NCI-H460 (cell line): Measurements from ENCODE around the gene DDX59. TPM values are rescaled to one million over a fixed set of nuclear protein-coding genes. Genes with fewer than 3 reads are reported as not detected.

Experiments used
- DNase-seq: peaks from one replicate; pipeline ENCODE4 v3.0.0-alpha.2; 2016; ENCODE audit warnings: low read depth; ENCODE audit errors: extremely low read depth
- total RNA-seq: library from RNA; depleted of rRNA; stranded (reverse); fragments of >200 nt; shearing (Covaris generic); gene quantifications from 2 replicates; pipeline ENCODE4 v1.2.3, GENCODE V29; 2014

DDX59 gene
- total RNA-seq, 1 experiment from 2014 or later = 54.2 TPM

DNA sequence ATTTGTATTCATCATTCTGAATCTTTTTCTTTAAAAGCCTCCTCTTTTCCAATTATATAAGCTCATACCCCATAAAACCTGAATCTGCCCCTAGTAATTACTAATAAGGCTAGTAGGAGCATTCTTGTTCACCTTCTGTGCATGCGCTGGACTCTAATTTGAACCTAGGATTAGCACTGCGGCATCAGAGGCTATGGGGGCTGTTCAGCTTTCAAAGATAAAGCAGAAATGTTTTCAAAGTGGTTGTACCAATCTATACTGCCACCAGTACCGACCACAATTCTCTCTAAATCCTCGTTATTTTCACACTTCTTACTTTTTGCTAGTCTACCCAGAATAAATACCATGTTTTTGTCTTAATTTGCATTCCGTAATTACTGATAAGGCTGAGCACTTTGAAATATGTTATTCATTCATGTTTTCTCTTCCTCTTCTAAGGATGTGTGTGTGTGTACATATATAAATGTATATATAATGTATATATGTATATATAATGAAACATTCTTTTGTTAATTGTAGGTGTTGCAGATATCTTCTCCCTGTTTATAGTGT lies 1.6 kb upstream of the DDX59 start:
- DNase-seq = no peak

DNA sequence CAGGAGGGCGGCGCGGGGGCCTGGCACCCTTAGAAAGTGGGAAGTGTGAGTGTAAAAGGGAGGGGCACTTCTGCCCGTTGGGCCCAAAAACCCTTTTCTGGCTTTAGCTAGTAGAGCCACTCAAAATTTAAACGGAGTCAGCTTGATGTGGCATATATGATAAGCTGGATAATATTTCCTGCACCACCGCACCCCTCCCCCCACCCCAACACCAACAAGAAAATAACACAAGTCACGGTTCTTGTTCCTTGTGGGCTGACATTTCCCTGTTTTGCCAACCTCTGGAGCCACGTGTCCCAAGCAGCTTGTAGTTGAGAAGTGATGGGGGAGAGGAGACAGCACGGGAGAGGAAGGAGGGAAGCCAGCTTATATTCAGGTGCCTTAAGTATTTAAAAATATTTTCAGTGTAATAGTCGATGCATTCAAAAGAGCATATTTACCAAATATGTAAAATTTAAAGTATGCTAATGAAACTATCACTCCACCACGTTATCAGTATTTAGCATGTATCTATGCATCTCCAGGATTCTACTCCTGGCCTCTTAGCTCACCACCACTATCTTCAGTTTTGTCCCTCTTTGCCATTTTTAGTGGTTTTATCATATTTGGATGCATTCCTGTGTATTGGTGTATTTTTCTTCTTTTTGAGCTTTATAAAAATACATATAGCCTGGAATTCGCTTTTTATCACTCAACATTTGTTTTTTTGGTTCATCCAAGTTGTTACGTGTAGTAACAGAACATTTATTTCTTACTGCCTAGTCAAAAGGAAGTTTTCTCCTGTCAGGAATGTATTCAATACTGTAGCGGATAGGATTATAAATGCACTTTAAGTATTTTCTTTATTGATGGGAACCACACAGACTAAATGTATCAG lies 773 bp upstream of the DDX59 start:
- DNase-seq = peak; percentile 84

DNA sequence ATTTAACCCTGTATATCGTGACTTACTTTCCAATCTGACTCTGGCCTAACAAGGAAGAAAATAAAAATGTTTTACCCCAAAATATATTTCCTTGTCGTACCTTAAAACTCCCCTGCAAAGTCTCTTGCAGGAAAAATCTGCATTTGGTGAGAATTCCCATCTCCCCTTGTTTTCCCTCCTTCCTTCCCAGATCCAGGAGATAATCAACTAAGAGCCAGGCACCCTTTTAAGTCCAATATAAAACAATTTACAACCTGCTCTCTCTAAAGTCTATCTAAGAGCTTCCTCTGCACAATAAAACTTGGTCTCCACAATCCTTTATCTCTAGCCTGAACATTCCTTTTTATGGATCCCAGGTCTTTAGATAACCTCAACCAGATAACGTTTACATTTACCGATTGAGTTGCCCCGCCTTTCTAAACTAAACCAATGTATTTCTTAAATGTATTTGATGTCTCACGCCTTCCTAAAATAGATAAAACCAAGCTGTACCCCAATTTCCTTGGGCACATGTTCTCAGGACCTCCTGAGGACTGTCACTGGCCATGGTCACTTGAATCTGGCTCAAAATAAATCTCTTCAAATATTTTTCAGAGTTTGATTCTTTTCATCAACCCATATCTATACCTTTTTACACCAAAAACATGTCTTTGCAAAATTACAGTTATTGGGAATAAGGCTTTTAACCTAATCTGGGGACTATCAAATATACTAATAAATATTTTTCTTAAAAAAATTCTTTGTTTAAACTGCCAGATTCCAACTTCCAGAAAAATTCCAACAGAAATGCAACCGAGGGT lies 993 bp downstream of the DDX59 start:
- DNase-seq = no peak

DNA sequence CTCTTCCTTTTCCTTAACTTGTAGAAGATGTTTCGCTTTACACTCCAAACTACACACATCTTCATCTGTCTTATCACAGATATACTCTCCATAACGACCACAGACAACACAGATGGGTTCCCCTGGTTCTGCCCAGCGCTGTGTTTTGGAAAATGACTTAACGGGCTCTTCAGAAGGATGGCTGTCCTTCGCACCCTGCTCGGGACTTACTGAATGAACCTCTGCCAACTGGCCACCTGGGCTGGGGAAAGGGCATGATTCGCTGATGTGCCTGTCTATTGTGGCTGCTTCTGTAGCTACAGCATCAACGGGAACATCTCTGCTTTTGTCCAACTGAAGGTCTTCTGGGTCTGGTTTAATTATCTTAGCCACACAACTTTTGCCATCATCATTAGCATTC lies 3.4 kb downstream of the DDX59 start:
- DNase-seq = no peak

DNA sequence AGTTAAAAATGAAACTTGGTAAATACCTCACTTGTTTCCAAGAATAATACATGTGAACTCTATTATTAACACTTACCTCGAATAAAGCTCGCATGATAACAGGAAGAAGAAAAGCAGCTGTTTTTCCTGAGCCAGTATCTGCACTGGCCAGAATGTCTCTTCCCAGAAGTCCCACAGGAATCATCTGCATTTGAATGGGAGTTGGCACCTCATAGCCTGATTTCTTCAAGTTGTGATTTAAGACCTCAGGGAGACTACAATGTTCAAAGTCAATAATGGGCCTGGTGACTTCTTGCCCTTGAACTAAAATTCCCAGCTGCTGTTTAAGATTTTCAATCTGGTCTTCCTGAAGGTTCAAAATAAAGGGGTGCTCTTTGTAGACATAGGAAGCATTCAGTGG lies 3.8 kb downstream of the DDX59 start:
- DNase-seq = no peak

DNA sequence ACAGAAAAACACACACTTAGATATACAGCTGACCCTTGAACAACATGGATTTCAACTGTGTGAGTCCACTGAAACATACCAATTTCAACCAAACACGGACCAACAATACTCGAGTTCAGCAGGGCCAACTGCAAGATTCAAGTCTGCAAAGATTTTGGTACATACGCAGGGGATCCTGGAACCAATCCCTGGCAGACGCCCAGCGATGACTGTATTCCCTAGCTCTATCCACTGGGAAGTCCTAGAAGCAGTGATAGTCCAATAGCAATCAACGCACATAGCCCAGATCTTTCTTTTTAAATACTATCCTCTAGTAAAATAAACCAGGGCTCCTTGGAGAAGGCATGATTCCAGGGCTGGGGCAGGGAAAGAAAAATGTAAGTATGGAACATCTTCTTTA lies 9.0 kb downstream of the DDX59 start:
- DNase-seq = no peak

DNA sequence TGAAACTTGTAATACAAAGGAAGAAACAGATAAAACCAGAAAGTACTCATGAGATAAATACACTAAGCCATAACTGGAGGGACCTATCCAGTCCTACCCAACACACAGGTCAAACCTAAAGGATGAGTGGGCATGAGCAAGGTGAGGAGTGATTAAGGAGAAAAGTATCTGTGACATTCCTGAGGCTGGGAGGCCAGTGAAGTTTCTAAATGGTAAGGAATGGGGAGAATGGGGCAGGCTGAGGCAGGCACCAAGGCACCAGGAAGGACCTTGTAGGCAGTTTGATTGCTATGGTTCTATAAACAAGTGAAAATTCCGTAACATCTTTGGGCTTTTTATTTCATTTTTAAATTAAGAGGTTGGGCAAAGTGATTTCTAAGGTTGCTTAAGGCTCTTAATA lies 10.4 kb downstream of the DDX59 start:
- no peak for DNase-seq

DNA sequence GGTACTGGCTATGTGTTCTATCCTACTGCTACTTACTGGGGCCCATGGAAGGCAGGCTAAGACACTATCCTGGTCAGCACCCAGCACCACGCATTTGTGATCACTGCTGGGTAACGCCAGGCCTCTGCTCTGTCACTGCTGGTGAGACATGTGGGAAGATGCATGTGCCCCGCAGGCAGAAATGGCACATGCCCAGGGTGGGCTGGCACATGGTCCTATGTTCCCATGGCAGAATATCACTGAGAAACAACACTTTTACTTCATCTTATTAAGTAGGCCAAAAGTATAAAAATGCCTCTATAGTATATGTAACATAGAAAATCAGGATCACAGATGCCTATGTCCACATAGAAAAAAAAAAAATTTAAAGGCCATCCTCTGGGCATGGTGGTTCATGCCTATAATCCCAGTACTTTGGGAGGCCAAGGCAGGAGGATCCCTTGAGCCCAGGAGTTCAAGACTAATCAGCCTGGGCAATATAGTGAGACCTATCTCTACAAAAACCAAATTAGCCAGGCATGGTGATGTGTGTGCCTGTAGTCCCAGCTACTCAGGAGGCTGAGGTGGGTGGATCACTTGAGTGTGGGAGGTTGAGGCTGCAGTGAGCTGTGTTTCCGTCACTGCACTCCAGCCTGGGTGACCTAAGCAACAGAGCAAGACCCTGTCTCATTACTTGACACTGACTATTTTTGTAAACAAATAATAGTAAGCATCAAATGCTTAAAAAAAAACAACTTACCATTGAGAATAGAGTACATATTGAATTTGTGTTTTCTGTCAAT lies 11.5 kb downstream of the DDX59 start:
- DNase-seq = no peak

DNA sequence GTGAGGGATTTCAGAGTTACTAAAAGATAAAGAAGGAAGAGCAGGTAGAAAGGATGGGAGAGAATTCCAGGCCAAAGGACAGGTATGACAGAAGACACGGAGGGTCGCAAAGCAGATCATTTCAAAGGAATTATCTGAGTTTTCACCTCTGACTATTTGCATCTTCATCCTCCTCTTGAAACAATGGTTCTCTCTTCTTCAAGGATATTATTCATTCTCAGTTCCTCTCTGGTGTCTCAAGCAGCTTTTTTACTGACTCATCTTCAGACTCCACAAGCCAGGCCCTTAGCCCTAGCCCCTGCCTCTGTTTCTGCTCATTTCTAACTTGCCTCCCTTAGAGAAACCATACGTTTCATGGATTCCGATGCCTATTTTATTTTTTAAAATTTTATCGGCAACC lies 15.0 kb downstream of the DDX59 start:
- no peak for DNase-seq

DNA sequence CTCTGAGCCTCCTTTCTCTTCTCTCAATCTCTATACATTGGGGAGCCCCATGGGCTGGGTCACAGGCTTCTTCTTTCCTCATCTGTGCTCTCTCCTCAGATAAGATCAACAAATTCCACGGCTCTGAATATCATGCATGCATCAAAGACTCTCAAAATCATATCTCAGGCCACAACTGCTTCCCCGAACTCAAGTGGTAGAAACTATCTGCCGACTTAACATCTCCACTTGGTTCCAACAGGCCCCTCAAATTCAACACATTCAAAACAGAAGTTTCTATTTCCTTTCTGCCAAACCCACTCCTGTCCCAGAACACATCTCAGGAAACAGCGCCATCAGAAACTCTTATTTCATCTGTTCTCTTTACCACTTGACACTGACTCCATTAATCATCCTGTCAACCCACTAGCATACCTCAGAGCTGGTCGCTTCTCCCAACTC lies 16.7 kb downstream of the DDX59 start:
- DNase-seq = no peak

DNA sequence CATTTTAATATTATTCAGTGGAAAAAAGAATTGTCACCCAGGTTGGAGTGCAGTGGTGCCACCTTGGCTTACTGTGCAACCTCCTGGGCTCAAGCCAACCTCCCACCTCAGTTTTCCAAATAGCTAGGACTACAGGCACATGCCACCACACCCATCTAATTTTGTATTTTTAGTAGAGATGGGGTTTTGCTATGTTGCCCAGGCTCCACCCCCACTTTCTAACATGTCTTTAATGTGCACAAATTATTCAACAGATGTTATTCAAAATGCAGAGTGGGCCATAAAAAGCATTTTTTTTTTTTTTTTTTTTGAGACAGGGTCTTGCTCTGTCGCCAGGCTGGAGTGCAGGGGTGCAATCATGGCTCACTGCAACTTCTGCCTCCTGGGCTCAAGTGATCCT lies 17.3 kb downstream of the DDX59 start:
- DNase-seq = no peak

DNA sequence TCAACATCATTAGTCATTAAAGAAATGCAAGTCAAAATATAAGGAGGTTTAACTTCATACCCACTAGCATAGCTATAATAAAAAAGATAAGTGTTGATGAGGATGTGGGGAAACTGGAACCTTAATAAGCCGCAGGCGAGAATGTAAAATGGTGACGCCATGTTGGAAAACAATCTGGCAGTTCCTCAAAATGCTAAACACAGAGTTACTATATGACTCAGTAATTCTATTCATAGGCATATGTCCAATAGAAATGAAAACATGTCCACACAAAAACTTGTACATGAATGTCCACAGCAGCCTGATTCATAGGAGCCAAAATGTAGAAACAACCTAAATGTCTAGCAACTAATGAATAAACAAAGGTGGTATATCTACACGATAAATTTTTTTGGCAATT lies 23.2 kb downstream of the DDX59 start:
- no peak for DNase-seq

DNA sequence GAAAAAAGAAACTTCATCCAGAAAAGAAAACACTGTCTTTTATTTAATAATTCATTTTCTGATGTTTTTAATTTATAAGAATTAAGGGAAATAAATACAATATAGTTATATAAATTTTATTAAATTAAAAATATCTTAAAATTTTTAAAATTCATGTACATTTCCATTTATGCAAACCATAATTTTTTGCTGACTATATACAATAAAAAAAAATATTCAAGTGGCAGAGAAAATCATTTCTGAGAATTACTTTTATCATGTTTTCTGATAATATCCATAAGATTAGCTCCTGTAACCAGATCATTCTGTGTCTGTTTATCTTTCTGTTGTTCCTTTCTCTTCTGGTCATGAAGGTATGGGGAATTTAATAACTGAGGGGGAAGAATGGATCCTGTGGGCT lies 25.7 kb downstream of the DDX59 start:
- DNase-seq = no peak

DNA sequence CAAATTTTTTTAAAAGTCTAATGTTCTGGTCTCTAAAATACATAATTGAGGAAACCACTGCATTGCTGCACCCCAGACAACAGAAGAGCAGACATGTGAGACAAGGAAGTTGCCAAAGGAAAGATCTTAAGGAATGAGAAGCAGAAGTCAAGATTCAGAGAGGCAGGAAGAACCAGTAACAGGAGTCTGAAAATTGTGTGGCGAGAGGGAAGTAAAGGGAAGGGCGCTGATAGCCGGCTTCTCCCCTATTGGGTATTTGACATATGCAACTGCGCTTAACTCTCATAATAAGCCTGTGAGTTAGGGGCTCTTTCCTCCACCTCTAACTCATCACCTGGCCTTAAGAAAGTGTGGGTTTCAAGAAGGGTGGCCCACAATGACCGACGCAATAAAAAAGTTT lies 27.2 kb downstream of the DDX59 start:
- DNase-seq = no peak

DNA sequence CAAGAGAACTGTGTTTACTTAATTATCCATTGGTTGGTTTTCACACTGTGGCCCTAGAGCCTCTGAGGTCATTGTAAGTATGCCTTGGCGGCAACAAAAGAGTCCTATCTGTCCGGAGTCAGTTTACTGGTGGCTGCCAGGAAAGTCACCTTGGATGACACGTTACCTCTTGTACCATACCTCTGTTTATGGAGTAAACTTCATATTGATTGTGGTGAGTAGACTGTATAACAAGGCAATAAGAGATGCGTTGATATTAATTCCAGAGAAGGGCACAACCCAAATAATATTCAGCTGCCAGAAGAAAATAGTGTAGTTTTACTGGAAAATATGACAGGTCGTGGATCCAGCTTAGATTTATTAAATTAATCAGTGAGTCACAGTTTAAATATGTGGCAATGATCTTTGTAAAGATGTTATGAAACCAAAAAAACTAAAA lies 28.7 kb downstream of the DDX59 start:
- DNase-seq = peak; percentile 64

DNA sequence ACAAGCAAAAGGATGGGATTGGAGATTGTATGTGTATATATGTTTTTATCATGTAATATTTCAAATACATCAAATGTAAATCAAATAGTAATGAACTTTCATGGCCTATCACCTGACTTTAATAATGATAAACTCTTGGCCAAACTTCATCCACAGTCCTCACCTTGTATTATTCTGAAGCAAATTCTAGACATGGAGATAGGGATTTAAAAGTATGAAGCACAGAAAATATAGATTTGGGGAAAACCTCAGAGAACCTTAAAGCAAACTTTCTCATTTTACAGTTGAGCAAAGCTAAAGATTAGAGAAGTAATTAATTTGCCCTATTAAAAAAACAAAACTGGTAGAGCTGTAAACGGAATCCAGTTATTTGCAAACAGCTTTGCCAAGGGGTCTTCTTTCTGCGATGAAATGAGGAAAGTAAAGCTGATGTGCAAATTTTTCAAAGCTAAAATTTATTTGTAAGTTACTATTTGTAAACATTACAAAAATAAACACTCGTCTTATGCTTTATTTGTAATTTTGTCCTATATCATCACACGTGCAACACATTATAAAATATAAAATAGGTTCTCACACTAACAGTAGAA lies 29.2 kb downstream of the DDX59 start:
- DNase-seq = no peak

DNA sequence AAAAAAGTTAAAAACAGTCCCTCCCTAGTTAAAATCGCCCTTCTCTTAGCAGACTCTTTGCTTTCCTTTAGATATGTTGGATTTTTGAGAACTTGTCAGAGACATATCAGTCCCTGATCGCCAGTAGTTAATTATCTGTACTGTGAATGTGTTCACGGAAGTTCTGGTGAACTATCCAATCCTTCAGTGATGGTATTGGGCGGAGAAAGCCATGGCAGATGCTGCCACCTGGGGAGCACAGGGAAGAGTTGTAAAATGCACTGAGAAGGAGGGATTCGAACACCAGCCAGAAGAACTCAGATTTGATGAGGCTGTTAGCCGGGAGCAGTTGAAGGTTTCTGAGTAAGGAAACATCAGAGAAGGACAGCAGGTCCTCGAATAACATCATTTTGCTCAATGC lies 31.6 kb downstream of the DDX59 start:
- DNase-seq = no peak

DNA sequence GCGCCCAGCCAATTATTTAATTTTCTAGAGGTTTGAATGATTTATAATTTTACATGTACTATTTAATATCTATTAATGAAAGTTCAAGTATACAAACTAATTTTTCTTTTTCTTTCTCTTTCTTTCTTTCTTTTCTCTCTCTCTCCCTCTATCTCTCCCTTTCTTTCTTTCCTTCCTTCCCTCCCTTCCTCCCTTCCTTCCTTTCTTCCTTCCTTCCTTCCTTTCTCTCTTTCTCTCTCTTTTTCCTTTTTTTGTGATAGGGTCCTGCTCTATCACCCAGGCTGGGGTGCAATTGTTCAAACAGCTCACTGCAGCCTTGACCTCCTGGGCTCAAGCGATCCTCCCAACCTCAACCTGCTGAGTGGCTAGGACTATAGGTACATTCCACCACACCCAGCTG lies 33.0 kb downstream of the DDX59 start:
- DNase-seq = no peak

DNA sequence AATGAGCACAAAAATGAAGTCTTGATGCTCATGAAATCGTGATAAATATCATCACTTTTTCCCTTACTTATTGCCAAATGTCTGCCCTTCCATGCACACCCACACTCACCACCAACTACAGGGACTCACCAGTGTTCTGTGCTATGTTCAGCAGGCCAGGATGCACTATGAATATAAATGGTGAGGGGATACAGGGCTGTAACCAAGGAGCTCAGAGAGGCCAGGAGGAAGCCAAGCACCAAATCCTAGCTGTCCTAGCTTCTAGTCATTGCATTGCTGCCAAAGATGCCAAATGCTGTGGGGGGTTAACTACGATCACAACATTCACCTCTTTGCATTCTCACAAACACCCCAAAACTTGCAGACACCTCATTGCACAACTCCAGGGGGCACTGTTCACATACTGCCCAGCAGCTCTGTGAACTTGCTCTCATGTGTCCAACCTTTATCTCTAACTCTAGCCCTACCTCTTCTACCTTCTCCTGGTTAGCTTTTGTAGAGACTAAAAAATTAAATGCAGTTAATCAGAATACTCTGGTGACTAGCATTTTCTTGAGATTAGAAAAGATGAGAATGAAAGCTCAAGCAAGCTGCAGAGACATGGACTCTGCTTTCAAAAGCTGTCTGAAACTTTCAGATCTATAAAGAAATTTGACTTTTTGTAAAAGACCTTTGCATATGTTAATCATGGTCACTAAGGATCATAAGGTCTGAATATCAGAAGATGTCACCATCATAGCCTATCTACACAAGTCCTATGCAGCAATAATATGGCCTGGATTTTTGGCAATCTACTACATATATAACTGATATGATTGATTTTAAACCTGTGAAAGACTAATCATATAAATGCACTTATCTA lies 35.2 kb downstream of the DDX59 start:
- DNase-seq = no peak

DNA sequence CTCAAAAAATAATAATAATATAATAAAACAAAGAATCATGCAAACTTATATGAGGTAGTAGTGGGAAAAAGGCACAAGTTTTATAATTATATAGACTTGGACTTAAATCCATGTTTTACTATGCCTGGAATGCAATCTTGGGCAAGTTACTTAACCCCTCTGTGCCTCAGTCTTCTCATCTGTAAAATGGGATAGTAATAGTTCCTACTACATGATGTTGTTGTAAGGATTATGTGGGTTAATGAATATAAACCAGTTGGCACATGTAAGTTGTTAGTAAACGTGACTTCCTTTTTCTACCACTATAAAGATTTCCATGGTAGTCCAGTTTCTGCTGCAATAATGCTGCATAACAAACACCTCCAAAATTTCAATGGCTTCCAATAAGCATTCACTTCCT lies 38.3 kb downstream of the DDX59 start:
- DNase-seq = no peak
